ENCODE results near the gene SPEM3. TPM values are rescaled to one million over a fixed set of nuclear protein-coding genes. Genes with fewer than 3 reads are reported as not detected.

Gene SPEM3
- total and polyA plus RNA-seq, 10 of the 15 experiments (the other 5 are each of a cell fraction or from before 2014, with no cell fraction given): not detected

GRCh38 chr17:7476951-7477350, 48.3 kb downstream of the SPEM3 start:
- Histone ChIP-seq H3K4me2 (ENCODE audit: control insufficient read depth, insufficient read depth) (peak overlapping the region; percentile 87), H3K36me3 (ENCODE audit: control insufficient read depth in 2 of 2, insufficient read depth in 2 of 2, low read length in 1 of 2) (no peaks in the 10 kb centered on the region), H3K27me3 (replicated peaks in 1 of 2; ENCODE audit: control insufficient read depth in 2 of 2, insufficient read depth in 2 of 2, low read length in 1 of 2) (no peaks in the 10 kb centered on the region), H3K4me1 (ENCODE audit: control insufficient read depth, insufficient read depth, low read length) (peaks cover 11% of the 10 kb centered on the region), H4K20me1 (ENCODE audit: control insufficient read depth, insufficient read depth) (peaks cover 2% of the 10 kb centered on the region; the same call in 1 of the 2 replicates), H3K27ac (ENCODE audit: control insufficient read depth, insufficient read depth) (no peak overlapping the region), H2AFZ (ENCODE audit: control insufficient read depth, low read depth, low read length) (no peak overlapping the region), H3K4me3 (no peak overlapping the region), H3K79me2 (ENCODE audit: control insufficient read depth, insufficient read depth, low read length) (peaks cover 31% of the 10 kb centered on the region), H3K9me3 (replicated peaks; ENCODE audit: control insufficient read depth, insufficient read depth, low read length) (no peaks in the 10 kb centered on the region), H3K9ac (ENCODE audit: control insufficient read depth, insufficient read depth, low read length) (no peak overlapping the region)
- ChIA-PET POLR2A (interaction anchor here (0.5 to 2.1 kb wide), 5 partner anchors 8 to 41 kb away, joined by 3 to 9 read pairs (median 7); partner anchors contain the start of gene TMEM102), SMC1A (ENCODE audit: uncharacterized antibody, unreplicated experiment) (interaction anchor here (0.9 to 2.0 kb wide), 4 partner anchors 12 to 41 kb away, joined by 3 to 5 read pairs (median 4); partner anchors contain the start of gene TMEM102), CTCF (interaction anchor here (0.8 to 6.2 kb wide), 6 partner anchors 10 to 121 kb away, joined by 3 to 17 read pairs (median 4); partner anchors contain the start of genes SENP3 and TMEM102), RAD21 (ENCODE audit: unreplicated experiment) (interaction anchor here (0.7 to 1.2 kb wide), 4 partner anchors 12 to 114 kb away, joined by 3 to 4 read pairs (median 3); no protein-coding TSS in a partner anchor)
- no TSS peak for BruUV-seq (replicated peaks)
- intact Hi-C loops (cut with micrococcal nuclease; ENCODE audit: unreplicated experiment) (no loop called here), in situ Hi-C loops (cut with MboI) (no loop called here)
- TF ChIP-seq JUNB (IDR thresholded peaks at IDR 0.05) (no peak), SMAD1 (IDR thresholded peaks at IDR 0.05; ENCODE audit: low read depth, partially characterized antibody) (no peak), ESRRA (IDR thresholded peaks at IDR 0.05; ENCODE audit: low read length) (no peak), GATAD2B (conservative IDR thresholded peaks at IDR 0.05; ENCODE audit: low read depth) (no peak), ZNF217 (IDR thresholded peaks at IDR 0.05) (no peak), CBX5 (IDR thresholded peaks at IDR 0.05; ENCODE audit: low read depth) (no peak), NR2C1 (IDR thresholded peaks at IDR 0.05) (no peak), ATF7 (IDR thresholded peaks at IDR 0.05; ENCODE audit: low read depth) (no peak), BRCA1 (IDR thresholded peaks at IDR 0.05; ENCODE audit: low read depth, low read length) (no peak), REST (IDR thresholded peaks at IDR 0.05; ENCODE audit: low read depth, low read length) (no peak)
- no peak for DNase-seq (ENCODE audit: low read depth, low spot score)
- 94% methylated on average over 5 of the region's 5 CpGs for WGBS (ENCODE audit: insufficient coverage, insufficient replicate concordance, low lambda C conversion rate, missing lambda C conversion rate)
- no peak for ATAC-seq
- FAIRE-seq: no peak

Data from GM12878 (cell line).